Fibroblast of gingiva (primary cell): ENCODE results near the gene COA3.

Source experiments
- DNase-seq: peaks from one replicate; pipeline ENCODE4 v3.0.0-alpha.2; 2011; ENCODE audit warnings: low read depth

The COA3 gene, protein sequence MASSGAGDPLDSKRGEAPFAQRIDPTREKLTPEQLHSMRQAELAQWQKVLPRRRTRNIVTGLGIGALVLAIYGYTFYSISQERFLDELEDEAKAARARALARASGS

DNA sequence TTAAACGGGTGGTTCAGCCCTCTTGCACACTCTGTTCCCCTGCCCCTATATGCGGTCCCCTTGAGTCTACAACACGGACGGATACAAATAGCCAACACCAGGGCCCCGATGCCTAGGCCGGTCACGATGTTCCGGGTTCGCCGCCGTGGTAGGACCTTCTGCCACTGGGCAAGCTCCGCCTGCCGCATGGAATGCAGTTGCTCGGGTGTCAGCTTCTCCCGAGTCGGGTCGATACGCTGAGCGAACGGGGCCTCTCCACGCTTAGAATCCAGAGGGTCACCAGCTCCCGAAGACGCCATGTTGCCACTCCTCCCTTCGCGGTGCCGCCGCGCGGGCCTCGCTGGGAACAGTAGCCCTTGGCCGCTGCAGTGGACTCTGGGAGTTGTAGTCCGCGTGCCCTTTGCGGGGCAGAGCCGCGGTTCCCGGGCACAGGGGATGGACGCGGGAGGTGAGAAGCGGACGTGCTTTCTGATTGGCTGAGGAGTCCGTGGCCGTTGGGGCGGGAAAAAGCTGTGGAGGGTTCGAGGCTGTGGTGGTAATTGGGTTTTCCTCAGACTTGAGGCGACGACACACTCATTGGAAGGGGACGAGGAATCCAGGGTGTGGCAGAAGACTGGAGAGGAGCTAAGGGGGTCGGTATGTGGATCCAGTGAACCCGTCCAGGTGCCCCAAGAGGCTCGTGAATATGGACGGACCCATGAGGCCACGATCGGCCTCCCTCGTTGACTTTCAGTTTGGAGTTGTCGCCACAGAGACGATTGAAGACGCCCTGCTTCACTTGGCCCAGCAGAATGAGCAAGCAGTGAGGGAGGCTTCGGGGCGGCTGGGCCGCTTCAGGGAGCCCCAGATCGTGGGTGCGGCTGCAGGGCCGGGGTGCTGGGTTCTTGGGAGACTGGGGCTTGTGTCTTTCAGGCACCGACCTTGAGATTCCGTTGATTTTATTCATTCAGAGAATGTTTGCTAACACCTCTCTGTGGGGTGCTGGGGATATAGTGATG is at the start of gene COA3, which contains the start of gene CNTD1:
Gene COA3, minus strand, starts transcription at position 322 of the 998 bp plus-strand sequence. Its CDS starts 23 bp downstream, at position 299.
Gene CNTD1, plus strand, starts transcription at position 479 of the 998 bp plus-strand sequence. Its CDS starts 207 bp downstream, at position 686.
- DNase-seq, result peak; percentile 77

DNA sequence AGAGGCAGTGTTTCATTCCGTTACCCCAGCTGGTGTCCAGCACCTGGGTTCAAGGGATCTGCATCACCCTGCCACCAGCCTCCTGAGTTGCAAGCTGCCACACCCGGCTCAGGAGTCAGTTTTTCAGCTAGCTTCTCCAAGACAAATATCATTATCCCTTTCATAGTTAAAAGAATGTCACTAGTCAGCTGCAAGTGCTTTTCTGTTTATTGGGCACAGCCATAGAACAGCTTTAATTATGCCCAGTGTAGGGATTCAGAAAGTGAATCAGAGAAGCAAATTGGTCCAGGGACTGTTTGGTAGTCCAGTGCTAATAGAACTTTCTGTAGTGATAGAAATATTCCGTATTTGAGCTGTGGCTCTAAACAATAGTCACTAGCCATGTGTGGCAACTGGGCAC is 49.6 kb upstream of the COA3 start:
- DNase-seq, result no peak

DNA sequence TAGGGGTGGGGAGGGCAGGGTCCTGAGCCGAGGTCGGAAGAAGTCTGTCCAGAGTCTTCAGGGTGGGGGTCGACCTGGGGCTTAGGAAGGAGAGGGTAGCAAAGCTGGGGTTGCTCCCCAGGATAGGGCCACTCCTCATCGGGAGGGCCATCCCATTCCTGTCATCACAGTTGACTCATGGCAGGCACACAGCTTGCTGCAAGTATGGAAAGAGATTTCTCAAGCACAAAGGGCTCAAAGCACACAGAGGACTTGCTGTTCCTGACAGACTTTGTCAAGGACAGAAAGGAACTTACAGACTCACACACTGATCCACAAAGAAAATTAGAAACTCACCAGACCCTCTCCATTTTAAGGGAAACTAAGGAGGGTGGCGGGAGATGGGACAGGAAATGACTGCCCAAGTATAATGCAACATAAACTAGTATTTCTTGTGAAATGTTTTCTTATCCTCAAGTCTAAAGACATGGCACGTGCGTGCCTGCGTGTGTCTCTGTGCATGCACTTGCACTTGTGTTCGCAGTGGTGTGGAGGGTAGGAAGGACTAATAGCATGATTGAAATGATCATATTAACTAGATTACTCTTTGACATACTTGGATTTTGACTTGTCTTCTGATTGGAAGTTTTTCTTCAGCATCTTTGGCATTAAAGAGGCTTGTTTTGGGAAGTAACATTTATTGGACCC is 48.2 kb upstream of the COA3 start:
- DNase-seq, result peak; percentile 77

DNA sequence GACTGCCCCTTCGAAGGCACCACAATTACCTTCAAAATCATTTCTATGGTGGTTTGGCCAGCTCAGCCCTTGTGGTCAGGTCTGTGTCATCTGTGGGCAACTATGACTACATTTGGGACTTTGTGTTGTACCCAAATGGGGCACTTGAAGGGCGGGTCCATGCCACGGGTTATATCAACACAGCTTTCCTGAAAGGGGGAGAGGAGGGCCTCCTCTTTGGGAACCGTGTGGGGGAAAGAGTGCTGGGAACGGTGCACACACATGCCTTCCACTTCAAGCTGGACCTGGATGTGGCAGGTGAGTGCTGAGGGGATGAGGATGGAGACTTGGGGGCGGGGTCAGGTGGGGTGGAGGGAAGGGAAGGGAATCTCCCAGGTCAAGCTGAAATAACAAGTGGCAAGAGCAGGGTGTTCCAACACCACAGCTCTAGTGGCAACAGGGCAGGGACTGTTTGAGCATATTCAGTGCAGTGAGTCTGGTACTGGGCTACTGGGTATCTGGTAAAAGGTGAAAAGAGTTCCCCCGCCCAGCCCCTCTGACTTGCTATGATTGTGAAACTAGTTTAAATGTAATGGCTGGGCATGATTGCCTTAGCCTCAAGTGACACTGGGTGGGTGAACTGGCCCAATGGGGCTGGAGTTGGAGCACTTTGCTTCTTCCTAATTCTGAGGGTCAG is 47.6 kb upstream of the COA3 start:
- peak; percentile 34 for DNase-seq

DNA sequence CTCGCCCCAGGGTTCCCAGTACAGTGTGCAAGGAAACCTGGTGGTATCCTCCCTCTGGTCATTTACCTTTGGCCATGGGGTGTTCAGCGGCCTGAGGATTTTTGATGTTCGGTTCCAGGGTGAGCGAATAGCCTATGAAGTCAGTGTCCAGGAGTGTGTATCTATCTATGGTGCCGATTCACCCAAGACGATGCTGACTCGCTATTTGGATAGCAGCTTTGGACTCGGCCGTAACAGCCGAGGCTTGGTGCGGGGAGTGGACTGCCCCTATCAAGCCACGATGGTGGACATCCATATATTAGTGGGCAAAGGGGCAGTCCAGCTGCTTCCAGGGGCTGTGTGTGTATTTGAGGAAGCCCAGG is 47.0 kb upstream of the COA3 start:
- DNase-seq, result no peak

DNA sequence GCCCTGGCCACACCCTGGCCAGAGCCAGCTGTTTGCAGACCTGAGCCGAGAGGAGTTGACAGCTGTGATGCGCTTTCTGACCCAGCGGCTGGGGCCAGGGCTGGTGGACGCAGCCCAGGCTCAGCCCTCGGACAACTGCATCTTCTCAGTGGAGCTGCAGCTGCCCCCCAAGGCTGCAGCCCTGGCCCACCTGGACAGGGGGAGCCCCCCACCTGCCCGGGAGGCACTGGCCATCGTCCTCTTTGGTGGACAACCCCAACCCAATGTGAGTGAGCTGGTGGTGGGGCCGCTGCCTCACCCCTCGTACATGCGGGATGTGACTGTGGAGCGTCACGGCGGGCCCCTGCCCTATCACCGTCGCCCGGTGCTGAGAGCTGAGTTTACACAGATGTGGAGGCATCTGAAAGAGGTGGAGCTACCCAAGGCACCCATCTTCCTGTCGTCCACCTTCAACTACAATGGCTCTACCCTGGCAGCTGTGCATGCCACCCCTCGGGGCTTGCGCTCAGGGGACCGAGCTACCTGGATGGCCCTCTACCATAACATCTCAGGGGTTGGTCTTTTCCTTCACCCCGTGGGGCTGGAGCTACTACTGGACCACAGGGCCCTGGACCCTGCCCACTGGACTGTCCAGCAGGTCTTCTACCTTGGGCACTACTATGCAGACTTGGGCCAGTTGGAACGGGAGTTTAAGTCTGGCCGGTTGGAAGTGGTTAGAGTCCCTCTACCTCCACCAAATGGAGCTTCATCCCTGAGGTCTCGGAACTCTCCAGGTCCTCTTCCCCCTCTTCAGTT is 46.5 kb upstream of the COA3 start:
- DNase-seq, result no peak

DNA sequence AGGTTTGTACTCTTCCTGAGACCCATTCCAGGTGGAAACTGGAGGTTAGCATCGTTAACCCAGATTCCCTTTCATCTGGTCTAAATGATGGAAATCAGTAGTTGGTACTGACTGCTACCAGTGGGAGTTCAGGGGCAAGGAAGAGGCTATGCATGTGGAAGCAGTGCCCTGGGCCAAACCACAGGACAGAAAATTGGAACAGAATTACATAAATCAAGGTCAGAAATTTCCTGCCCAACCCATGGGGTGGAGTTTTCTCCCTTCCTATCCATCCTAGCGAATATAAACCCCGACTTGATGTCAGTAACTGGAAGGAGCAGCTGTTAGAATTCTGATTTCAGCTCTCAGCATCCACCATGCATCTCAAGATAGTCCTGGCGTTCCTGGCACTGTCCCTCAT is 45.8 kb upstream of the COA3 start, which contains the start of gene AOC2:
Gene AOC2, plus strand, starts transcription at position 310 of the 400 bp plus-strand sequence. Its CDS starts 47 bp downstream, at position 357.
- DNase-seq, result peak; percentile 21

DNA sequence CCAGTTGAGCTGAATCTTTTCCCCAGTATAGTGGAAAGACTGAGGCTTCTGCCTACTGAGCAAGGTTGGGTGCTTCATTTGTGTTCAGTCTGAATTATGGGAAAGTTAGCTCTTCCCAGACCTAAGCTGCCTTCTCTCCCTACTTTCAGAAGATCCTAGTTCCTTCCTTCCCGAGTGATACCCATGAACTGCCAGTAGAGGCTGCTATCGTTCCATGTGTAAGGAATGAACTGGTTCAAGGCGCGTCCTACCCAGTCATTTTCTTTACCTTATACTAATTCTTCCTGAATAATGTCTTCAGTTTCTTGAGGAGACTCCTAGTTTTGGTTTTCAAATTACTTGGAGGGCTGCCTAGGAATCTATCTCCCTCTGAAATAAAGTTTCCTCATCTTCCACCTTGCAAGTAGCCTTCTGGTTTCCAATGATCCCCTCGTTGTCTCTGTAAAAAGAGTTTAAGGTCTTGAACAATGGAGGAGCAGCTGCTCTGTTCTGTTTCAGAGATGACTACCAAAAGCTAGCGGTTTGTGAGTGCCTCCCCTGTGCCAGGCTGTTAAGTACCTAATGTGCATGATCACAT is 44.9 kb upstream of the COA3 start:
- peak; percentile 65 for DNase-seq

DNA sequence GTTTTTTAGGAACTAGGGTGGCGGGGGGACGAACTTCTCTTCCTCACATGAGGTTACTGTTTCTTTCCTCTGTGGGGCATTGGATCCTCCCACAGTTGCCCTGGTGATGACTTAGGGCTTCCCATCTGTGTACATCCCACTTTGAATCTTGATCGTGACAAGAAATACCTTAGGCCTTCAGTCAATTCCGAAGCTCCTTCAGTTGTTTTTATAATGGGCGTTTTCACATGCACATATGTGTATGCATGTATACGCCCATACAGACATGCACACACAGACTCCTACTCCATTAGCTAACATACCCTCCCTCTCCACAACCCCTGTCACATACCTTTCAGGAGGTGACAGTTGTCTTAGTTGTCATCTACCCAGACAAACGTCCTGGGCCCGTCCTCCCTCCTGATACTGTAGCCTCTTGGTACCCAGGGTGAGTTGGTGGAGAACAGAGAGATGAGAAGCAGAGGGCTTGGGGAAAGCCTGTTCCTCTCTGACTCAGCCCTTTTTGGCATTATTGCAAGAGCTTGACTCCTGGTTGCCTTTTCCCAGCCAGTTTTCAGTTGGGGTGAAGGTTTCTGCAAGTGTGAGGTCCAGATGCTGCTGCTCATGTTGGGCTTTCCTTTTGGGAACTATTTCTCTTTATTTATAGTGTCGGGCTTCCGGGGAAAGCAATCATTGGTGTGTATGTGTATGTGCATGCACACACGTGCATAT is 43.6 kb upstream of the COA3 start:
- no peak for DNase-seq

DNA sequence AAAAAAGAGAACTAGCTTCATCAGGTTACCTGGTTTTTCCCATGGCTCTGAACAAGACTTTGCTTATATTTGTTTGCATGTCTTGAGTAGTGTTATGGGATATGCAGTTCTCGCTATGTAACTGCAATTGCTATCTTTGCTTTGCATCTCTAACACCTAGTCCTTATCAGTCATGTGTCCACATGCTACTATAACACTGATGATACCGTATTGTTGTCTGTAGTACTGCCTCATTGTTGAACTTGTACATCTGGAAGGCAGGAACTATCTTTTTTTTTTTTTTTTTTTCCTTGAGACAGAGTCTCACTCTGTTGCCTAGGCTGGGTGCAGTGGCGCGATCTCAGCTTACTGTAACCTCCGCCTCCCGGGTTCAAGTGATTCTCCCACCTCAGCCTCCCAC is 37.2 kb upstream of the COA3 start:
- no peak for DNase-seq

DNA sequence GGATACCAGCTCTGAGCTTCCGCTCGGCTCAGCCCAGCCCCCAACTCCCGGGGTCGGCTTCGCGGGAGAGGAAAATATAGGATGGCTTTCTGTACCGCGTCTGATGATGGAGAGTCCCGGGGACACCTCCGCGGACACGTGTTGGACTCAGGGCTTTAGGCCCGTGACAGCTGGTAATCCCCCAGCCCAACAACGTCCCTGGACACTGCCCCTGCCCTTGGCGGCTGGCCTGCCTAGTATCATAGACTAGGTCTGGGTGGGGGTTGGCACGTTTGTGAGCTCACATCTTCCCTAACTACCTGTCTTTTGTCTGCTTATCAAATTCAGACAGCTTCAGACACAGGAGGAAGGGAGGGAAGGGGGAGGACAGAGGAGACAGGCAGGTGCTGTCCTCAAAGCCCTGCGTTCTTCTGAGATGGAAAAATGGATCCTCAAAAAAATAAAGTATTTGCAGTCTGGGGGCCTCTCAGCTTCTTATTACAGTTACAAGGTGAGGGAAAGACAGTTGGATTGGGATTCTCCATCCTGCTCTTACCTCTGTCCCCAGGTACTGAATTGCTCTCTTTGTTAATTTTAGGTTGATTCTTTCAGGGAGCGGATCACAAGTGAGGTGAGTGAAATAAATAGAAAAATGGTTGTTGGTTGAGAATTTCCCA is 35.4 kb upstream of the COA3 start:
- DNase-seq, result no peak

DNA sequence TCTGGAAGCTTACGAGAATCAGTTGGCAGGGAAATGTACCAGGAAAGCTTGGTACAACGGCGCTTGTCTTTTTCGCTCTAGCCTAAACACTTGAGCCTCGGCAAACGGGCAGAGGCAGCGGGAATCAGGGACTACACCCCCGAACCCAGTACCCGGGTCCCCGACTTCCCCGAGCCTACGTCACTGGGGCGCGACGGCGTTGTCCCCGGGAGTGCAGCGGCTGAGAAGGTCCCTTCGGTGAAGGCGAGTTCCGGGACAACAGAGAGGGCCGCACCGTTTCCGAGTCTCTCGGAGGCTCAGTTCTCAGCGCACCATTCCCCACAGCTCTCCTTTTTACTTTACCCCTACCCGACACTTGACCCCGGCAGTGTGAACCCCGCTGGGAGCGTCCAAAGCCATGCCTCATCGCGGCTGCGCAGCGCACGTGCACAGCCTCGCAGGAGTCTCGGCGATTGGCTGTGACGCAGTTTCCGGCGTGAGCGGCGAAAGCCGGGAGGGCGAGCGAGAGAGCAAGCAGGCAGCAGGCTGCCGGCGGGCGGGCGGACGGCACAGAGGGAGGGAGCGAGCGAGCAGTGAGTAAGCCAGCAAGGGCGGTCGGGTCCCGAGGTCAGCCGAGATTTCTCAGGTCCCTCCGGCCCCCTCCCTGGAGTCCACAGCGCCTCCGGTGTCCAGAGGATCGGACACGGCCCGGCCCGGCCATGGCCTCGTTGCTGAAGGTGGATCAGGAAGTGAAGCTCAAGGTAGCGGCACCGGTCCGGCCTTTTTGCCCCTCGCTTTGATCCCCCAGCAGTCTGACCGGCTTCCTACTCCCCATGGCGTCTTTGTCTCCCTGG is 34.6 kb upstream of the COA3 start, which contains the start of gene PSME3:
Gene PSME3, plus strand, starts transcription at position 464 of the 833 bp plus-strand sequence. Its CDS starts 235 bp downstream, at position 699.
- DNase-seq, result peak; percentile 79

DNA sequence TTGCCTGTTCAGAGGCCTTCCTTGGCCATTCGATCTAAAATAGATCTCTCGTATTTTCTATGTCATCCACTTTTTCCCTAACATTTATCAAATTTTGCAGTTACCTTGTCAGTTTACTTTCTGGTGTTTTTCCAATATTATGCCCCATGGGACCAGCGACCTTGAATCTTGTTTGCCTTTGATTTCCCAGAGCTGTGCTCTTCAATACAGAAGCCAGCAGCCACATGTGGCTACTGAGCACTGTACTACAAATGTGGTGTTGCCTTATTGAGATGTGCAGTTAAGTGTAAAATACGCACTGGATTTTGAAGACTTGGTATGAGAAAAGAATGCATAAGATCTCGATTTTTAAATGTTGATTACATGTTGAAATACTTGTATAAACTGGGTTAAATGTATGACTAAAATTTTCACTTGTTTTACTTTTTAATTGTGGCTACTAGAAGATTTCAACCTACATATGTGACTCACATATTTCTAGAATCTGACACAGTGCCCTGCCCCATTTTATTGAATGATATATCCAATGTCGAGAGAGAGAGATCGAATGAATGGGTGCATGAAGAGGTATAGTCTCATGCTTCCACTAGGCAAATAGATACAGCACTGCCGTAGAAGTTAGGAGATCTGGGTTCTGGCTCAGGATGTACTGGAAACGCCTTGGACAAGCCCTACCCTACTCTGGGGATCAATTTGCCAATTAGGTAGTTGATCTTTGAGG is 33.9 kb upstream of the COA3 start:
- no peak for DNase-seq

DNA sequence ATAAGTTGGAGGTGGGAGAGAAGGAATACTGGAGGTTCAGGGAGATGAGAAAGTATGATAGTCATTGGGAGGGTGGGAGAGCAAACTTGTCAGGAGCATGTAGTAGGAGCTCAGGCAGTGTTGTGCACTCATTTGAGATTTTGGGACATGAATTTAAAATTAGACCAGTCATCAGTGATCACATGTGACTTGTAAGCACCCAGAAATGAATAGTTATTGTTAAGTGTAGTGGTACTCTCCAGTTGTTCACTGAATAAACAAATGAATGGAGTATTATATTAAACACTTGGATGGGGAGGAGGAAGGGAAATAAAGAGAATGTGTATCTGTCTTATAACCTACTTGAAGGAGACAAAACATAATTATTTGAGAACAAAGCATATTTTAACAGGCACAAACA is 32.5 kb upstream of the COA3 start:
- no peak for DNase-seq

DNA sequence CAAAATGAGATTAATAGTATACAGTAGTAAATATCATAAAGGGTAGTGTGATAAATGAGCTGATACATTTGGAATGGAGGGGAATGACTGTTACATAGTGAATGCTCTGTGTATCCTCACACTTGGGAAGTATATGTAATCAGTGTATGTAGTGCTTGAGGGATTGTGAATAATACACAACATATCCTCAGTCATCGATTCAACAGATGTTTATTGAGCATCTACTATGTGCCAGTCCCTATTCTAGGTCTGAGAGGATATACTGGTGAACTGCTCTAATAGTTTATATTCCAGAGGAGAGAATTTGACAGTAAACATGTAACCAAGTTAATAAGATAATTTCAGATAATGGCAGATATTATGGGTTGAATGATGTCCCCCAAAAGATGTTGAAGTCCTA is 29.0 kb upstream of the COA3 start:
- no peak for DNase-seq

DNA sequence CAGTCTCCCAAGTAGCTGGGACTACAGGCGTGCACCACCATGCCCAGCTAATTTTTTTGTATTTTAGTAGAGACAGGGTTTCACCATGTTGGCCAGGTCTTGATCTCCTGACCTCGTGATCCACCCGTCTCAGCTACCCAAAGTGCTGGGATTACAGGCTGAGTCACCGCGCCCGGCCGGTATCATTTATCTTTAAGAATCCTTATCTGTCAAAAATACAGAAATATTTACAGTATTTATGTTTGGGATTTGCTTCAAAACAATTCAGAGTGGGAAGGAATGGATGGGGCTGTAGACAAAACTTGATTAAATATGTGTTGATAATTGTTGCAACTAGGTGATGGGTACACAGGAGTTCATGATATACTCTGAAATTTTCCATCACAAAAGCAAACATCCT is 22.7 kb upstream of the COA3 start:
- no peak for DNase-seq

DNA sequence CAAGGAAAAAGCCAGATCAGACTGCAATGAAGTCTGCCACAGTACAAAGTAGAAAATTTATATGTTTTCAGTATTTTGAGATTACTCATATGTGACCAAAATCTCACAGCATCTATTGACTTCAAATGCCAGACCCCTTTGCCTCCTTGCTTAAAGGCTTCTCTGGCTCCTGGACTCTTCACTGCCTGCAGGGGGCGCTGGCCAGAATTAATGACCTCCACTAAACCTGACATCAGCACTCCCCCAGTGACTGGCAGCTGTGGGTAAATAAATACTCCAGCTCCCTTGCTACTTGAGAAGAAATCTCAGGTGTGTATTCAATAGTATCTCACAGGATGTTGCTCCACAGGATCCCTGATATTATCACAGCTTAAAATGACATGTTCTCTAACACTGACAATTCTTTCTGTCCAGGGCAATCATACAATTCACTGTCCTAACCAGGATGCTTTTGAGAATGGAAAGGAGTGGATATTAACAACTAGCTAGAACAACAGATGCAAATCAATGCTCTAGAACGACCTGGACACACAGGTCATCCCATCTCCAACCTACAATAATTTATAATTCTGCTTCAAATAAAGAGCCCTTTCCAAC is 21.5 kb upstream of the COA3 start:
- DNase-seq, result peak; percentile 32

DNA sequence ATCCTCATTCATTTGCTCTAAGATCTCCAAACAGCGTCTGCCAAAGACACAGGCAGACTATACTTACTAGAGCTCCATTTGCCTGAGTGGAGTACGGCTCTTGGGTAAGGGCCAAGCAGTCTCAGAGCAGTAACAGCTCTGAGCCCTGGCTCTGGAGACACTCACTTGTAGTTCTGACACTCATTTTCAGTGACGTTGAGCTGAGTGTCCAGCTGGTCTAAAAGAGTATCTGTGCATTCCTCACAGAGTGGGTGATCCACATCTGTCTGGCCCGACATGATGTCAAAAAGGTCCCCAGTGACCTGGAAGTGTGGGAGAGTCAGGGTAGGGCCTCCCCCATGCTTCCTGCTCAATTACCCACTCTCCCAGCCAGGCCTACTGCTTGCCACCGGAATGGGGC is 19.9 kb upstream of the COA3 start:
- DNase-seq, result no peak
